HG03342 (cell line): ENCODE data around the gene KCNJ15.

ENCODE experiments used
- ATAC-seq: cut with Tn5 transposase; IDR thresholded peaks from one replicate; pipeline ENCODE4 v1.9.1; 2021; ENCODE audit warnings: mild to moderate bottlenecking, moderate library complexity; ENCODE audit not compliant: unreplicated experiment

KCNJ15 gene

DNA sequence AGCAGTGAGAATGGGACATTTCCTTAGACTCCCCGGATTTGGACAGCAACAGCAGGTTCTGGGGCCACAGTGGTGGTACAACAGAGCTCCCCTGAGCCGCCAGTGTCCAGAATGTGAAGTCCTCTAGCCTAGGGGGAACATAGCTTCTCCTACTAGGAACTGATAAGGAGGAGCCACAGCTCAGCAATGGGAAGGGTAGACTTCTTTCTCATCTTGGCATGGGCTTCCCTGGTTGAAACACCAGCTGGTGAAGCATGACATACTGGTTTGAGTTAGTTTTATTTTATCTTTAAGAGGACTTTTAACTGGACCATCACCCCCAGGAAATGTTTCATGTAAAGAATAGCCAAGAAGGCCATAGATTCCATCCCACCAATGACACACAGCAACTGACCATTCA is 68.4 kb downstream of the KCNJ15 start:
- no peak for ATAC-seq

GRCh38 chr21:38325731-38326420 is 69.1 kb downstream of the KCNJ15 start:
- no peak for ATAC-seq

DNA sequence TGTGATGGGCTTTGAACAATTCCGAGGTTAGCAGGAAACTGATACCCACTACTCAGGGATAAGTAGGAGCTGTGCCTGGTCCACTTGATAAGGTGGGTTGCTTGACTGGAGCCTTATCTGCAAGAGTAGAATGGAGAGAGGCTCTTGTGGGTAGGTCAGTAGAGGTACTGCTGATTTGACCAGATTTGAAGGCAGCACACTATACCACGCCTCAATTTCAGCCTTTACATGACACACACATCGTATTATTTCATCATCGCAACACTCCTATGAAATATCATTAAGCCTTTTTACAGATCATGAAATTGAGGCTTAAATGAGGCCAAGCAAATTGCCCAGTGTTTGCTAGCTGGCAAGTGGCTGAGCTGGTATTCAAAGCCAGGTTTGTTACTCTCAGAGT is 69.6 kb downstream of the KCNJ15 start:
- ATAC-seq: no peak

DNA sequence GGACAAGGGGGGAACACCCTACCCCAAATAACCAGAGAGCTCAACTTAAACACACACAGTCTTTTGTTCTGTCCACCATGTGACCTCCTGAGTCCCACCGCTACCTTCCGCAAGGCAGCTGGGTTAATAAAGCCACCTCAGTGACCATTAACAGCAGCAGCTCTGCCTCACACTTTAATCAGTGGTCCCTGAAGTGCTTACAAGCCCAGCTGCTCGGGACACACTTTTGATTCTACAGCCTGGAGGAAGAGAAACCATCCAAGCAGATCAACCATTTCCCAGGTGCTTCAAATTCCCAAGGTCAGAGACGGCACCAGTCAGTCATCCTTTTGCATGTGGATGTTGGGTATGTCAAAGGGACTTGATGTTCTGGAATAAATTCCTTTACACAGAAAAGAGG is 70.1 kb downstream of the KCNJ15 start:
- no peak for ATAC-seq

GRCh38 chr21:38327984-38328383 is 71.2 kb downstream of the KCNJ15 start:
- ATAC-seq: no peak

- ATAC-seq: no peak
Observed at GRCh38 chr21:38329162-38329561, 72.4 kb downstream of the KCNJ15 start.

DNA sequence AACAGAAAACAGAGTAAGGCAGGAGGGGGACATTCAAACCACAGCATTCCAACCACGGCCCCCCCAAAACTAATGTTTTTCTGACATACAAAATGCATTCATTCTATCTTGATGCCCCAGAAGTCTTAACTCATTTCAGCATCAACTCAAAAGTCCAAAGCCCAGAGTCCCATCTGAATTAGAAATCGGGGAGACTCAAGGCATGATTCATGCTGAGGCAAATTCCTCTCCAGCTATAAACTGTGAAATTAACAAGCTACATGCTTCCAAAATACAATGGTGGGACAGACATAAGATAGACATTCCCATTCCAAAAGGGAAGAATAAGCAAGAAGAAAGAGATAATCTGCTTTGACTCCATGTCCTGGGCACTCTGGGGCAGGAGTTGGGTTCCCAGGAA is 73.9 kb downstream of the KCNJ15 start:
- ATAC-seq: no peak

- no peak for ATAC-seq
Observed at GRCh38 chr21:38333301-38334272, 76.8 kb downstream of the KCNJ15 start.

GRCh38 chr21:38334866-38335265 is 78.1 kb downstream of the KCNJ15 start:
- ATAC-seq: no peak

- no peak for ATAC-seq
Observed at GRCh38 chr21:38337793-38338192, 81.0 kb downstream of the KCNJ15 start.

- no peak for ATAC-seq
Observed at GRCh38 chr21:38340131-38340530, 83.3 kb downstream of the KCNJ15 start.

DNA sequence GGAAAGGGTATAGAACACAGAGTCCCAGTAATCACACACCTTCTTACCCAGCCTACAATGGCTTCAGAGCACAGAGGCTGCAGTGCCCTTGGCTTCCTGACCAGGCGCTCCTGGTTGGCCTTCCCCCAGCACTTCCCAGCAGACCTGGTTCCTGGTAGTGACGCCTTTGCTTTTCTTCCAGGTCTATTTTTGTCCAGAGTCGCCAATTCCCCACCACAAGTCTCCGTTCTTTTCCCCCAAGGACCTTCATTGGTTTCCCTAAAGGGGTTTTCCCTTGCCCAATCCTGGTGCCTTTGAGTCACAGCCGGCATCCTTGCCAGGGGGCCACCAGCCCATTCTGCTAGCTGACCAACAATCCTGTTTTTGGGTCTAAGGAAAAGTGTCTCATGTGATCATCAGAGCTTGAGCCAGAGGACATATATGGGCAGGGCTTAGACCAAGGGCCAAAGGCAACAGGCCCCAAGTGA is 84.8 kb downstream of the KCNJ15 start:
- no peak for ATAC-seq

DNA sequence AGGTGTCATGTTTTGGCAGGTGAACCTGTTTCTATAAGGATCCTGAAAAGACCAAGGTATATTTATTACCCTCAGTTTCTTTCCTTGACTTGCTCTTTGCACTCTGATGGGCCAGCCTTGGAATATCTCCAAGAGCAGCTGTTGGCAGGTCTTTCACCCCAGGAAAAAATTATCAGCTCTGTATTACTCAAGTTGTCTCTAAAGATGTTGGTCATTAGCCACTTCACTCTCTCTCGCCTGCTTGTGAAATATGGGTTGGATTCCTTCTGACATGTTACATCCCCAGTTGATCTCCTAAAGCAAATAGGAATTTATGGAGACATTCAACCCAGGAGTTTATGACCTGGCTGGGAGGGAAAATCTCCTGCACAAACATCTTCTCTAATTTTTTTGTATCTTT is 85.9 kb downstream of the KCNJ15 start:
- no peak for ATAC-seq

DNA sequence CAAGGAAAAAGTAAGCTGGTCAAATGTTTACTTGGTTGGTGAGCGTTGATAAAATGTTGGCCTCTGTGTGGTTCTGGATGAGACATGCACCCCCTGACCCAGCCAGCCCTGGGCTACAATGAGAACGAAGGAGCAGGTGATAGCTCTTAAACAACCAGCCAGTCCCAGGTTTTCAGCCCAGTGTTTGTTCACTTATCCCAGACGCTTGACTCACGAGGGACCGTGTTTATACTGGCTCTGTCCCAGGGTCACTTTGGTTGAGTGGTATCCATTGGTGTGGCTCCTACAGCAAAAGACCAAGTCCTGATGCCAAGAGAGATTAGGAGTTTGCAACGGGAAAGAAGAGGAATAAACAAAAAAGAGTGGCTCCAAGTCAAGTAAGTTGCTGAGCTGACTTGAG is 86.9 kb downstream of the KCNJ15 start:
- ATAC-seq: no peak

DNA sequence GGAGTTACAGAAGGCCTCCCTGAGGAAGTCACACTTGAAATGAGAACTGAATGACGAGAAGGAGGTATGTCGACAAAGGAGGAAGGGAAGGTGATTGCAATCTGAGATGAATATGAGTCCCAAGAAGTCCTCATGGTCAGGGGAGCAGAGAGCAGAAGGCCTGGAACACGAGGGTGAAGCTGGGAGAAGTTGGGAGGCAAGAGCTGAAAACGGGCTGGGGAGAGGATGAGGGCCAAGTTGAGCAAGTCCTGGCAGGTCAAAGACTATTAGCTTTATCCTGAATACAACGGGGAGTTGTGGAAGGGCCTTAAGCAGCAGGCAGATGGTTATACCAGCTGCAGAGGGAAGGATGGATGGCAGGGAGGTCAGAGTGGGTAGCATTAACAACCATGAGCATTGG is 89.5 kb downstream of the KCNJ15 start:
- ATAC-seq: no peak

DNA sequence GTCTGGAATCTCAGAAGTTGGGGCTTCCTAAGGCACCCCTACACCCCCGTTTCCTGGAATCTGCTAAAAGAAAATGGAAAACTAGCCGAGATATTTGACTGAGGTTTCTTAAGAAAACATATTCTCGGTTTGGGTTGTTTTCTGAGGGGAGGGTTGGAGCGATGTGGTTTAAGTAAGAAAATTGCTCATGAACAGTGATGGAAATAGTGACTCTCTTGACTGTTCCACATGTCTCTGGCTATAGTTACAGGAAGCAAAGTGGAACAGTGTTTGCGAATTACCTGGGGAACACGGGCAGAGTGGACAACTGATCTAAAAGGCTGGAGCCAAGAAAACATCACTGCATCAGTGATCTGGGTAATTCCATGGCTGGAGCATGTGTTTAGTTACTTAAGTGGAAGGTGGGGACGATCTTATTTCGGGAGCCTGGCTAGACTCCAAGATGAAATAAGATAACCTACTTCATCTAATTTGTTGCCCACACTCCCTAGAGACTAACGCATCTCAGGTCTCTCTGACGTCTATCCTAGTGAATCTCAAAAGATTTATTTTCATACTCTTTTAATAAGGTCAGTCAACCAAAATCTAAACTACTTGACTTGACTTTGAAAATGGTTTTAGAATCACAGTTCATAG is 92.4 kb downstream of the KCNJ15 start:
- ATAC-seq: no peak

- no peak for ATAC-seq
Observed at GRCh38 chr21:38349977-38350376, 93.2 kb downstream of the KCNJ15 start.

GRCh38 chr21:38350684-38351083 is 93.9 kb downstream of the KCNJ15 start:
- no peak for ATAC-seq

- no peak for ATAC-seq
Observed at GRCh38 chr21:38351176-38351959, 94.6 kb downstream of the KCNJ15 start.

GRCh38 chr21:38351961-38352521 is 95.2 kb downstream of the KCNJ15 start:
- no peak for ATAC-seq
